MV-4-11 (cell line): ENCODE results near the gene PTOV1.
"Not testable (repeated sequence)": the region's sequence is repeated elsewhere in the genome, so short reads cannot be mapped to it uniquely, and the experiment has no call there.

ENCODE experiments used
- DNase-seq: peaks from one replicate; lab custom pipeline; 2025; lab: John Stamatoyannopoulos, UW

Gene PTOV1

DNA sequence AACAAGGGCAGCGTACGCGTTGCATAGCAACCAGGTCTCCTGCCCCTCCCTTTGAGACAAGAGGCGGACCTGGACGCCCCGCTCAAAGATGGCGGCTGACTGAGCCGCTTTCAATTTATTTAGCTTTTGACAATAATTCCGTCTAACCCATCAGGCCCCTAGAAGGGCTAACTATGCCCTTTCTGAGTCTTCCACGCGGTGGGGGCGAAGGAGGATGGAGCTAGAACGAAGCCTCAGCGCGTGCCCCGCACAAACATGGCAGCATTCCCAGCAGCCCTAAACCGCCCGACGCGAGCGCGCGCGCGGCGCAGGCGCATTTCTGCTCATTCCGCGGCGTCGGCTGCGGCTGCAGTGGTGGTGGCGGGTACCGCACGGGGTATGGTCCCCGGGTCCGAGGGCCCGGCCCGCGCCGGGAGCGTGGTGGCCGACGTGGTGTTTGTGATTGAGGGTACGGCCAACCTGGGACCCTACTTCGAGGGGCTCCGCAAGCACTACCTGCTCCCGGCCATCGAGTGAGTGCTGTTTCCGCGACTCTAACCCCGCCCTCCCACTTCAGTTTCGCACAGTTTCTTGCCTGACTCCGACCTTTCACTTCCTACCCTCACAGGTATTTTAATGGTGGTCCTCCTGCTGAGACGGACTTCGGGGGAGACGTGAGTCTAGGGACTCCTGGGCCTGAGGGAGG lies 32.9 kb upstream of the PTOV1 start, which contains the start of gene MED25:
Gene MED25, plus strand, starts transcription at position 326 of the 685 bp plus-strand sequence. Its CDS starts 53 bp downstream, at position 379.
- DNase-seq, result peak; percentile 90

DNA sequence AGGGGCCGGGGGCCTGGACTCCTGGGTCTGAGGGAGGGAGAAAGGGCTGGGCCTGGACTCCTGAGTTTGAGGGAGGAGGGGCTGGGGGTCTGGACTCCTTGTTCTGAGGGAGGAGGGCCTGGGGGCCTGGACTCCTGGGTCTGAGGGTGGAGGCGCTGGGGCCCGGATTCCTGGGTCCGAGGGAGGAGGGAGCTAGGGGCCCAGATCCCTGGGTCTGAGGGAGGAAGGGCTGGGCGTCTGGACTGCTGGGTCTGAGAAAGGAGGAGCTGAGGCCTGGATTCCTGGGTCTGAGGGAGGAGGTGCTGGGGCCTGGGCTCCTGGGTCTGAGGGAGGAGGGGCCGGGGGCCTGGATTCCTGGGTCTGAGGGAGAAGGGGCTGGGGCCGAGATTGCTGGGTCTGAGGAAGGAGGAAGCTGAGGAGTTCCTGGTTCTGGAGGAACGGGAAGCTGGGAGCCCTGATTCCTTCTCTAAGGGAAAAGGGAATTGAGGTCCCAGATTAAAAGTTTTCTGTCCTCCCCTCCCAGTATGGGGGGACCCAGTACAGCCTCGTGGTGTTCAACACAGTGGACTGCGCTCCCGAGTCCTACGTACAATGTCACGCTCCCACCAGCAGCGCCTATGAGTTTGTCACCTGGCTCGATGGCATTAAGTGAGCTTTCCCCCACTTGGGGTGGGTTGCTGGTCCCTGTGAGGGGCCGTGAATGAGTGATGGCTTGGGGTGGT lies 32.1 kb upstream of the PTOV1 start:
- DNase-seq, result no peak

DNA sequence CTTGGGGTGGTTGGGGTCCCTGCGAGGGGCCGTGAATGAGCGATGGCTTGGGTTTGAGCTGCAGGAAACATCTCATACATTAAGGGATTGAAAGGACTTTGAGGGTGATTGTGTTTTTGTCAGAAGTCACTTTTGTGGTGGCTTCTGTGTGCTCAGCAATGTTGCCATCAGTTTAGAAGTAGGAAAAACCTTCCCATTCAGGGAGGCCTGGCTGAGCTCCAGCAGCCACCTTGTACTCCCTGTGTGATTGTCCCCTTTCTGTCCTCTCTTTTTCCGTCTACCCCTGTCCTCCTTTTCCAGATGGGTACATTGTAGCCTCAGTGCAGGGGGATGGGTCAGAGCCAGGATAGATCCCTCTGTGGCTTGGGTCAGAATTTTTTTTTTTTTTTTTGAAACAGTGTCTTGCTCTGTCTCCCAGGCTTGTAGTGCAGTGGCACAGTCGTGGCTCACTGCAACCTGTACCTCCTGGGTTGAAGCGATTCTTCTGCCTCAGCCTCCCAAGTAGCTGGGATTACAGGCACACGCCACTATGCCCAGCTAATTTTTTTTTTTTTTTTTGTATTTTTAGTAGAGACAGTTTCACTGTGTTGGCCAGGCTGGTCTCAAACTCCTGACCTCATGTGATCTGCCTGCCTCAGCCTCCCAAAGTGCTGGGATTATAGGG lies 31.4 kb upstream of the PTOV1 start:
- not testable (repeated sequence) for DNase-seq

DNA sequence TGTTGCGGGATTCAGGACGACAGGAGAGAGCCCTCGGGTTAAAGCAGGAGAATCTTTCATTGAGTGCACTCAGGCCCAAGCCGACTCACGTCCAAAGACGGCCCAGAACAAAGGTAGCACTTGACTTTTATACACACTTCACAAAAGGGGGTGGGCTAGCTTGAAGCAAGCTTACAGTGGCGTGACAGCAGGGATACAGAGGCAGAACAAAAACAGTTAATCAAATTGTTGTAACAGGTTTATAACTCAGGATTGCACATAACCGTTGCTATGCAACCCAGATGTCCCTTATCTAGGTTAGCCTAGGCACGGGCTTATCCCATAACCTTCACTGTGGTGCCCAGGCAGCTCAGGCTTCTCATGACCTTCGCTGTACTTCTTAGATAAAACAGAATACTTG lies 30.8 kb upstream of the PTOV1 start:
- DNase-seq, result no peak

DNA sequence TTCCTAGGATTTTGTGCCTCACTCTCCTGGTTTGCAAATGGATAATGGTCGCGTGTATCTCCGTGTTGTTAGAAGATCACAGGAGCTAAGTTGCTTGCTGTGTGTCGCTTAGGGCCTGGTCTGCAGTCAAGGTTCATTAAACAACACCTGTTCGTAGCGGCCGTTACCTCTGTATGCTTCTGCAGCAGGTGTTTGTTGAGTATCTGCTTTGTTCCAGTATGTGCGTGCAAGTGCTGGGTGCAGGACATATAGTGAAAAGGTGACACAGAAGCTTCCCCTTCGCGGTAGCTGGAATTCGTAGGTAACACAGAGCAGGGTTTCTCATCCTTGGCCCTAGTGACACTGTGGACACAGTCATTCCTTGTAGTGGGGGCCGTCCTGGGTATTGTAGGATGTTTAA lies 27.5 kb upstream of the PTOV1 start:
- no peak for DNase-seq

DNA sequence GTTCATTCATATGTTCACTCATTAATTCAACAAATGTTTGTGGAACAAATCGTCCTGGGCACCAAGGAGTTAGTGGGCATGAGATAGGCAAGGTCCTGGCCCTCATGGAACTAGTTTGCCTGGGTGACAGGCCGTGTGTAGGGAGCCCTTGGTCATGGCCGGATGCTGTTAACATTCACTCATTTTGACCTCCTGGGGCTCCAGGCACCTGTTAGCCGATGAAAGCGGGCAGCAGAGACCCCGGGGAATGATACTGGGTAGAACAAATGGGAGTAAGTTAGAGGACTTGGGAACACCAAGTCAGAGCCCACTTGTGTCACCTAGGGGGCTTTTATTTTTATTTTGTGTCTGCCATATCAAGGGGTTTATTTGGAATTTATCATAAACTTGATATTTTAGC lies 26.3 kb upstream of the PTOV1 start:
- DNase-seq, result no peak

DNA sequence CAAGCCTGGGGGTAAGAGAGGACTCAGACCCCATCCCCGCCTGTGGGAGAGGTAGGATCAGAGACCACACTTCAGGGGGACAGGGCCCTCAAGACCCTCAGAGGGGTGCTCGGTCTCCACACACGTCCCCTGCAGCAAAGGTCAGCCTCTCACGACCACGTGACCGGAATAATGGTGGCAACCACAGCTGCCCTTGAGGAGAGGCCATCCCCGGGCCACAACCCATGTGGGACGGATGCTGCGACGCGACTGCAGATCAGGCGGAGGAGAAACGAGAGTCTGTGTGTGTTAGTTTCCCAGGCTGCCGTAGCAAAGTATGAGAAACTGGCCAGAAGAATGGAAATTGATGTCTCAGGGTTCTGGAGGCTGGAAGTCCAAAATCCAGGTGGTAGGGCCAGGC lies 23.9 kb upstream of the PTOV1 start:
- DNase-seq, result no peak

DNA sequence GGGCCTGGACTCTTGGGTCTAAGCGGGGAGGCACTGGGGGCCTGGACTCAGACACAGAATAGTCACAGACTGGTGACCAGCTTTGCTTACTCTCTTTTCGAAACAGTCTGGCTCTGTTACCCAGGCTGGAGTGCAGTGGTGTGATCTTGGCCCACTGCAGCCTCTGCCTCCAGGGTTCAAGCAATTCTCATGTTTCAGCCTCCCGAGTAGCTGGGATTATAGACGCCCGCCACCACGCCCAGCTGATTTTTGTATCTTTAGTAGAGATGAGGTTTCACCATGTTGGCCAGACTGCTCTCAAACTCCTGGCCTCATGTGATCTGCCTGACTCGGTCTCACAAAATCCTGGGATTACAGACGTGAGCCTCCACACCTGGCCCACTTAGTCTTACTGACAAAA lies 21.8 kb upstream of the PTOV1 start:
- DNase-seq, result no peak

DNA sequence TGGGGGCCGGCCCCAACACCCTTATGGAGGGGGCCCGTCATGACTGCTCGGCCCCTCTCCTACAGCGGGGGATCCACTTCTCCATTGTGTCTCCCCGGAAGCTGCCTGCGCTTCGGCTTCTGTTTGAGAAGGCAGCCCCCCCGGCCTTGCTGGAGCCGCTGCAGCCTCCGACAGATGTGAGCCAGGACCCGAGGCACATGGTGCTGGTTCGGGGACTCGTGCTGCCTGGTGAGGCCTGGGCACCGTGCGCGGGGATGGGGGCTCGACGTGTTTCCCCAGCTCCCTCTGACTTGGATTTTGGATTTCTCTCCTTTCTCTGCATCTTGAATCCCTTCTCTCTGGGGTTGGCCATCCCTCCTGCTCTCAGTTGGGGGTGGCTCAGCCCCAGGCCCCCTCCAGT lies 21.2 kb upstream of the PTOV1 start:
- DNase-seq, result no peak

DNA sequence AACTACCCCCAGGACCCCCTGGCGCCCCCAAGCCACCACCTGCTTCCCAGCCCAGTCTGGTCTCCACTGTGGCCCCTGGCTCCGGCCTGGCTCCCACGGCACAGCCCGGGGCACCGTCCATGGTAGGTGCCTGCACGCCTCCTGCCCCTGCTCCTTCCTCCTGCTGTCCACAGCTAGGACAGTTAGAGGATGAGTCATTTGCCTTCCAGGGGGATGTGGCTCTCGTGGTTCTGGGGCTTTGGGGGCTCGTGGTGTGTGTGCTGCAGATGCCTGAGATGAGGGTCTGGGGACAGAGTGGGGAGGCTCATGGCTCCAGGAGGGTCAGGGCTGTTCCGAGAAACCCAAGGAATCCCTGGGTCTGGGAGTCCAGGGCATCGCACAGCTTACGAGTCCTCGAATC lies 20.2 kb upstream of the PTOV1 start:
- DNase-seq, result peak; percentile 56

DNA sequence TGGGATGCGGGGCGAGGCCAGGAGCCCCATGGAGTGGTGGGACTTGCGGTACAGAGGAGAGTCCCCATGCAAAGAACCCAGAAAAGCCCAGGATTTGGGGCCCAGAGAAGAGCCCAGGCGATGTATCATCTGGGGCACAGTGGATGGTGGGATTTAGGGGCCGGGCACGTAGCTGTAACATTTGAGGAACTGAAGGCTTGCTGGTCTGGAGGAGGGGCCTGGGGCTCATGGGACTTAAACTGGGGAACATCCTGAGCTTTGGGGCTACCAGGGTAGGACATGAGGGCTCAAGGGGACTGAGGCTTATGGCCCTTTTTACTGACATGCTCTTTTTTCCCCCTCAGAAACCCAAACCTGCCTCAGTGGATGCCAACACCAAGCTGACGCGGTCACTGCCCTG lies 19.4 kb upstream of the PTOV1 start:
- DNase-seq, result peak; percentile 75

DNA sequence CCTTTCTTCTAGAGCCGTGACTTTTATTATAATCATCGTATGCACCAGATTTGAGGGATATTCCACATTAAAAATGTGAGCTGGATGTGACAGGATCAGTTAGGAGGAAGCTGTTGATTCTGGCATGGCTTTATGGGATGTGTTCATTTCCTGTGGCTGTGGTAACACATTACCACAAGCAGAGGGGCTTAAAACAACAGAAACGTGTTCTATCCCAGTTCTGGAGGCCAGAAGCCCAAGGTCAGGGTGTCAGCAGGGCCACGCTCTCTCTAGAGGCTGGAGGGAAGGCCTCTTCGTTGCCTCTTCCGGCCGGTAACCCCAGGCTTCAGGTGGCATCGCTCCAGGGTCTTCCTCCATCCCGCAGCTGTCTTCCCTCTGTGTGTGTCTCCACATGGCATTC lies 18.4 kb upstream of the PTOV1 start:
- DNase-seq, result peak; percentile 95

DNA sequence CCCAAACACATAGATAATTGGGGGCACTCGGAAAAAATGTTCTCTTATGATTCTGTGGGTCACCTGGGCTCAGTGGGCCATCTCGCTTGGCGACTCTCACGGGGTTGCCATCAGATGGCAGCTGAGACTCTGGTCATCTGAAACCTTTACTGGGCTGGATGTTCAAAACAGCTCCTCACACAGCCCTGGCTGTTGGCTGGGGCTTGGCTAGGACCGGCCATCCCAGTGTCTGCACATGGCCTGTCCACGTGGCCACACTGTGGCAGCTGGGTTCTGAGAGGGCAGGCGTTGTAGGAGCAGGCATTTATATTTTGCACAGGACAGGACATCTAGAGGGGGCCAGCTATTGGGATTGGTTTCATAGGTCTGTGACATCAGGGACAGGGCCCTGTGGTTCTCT lies 17.4 kb upstream of the PTOV1 start:
- no peak for DNase-seq

DNA sequence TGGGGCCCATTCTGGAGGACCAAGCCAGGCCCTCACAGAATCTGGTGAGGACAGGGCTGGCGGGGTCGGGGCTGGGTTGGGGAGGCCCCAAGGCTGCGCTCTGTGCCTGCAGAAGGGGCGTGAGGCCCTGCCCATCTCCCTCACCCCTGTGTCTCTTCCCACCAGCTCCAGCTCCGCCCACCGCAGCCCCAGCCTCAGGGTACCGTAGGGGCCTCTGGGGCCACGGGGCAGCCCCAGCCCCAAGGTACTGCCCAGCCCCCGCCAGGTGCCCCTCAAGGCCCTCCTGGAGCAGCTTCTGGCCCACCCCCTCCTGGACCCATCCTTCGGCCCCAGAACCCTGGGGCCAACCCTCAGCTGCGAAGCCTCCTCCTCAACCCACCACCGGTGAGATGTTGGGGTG lies 15.4 kb upstream of the PTOV1 start:
- no peak for DNase-seq

DNA sequence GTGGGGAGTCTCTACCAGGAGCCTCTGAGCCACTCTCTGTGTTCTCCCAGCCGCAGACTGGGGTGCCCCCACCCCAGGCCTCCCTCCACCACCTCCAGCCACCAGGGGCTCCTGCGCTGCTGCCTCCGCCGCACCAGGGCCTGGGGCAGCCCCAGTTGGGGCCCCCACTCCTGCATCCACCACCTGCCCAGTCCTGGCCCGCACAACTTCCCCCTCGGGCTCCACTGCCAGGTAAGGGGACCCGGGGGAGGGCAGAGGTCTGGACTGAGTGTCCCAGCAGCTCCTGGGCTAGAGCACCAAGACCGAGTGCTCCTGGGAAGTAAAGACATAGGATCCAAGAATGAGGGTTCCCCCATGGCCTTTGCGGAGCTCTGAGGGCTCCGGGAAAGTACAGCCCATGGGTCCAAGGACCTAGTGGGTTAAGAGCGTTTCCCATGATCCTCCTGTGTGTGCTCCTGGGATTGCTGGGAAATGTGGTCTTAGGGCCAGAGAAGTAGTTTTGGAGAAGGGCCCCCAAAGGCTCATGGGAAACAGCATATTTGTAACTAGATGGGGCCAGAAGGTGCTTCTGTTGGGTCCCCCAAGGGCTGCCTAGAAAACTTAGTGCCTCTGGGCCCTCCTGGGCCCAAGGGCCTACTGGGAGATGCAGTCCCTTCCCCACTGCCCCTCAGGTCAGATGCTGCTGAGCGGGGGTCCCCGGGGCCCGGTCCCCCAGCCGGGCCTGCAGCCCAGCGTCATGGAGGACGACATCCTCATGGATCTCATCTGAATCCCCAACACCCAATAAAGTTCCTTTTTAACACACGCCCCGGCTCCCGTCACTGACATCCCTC lies 14.6 kb upstream of the PTOV1 start:
- DNase-seq, result no peak

DNA sequence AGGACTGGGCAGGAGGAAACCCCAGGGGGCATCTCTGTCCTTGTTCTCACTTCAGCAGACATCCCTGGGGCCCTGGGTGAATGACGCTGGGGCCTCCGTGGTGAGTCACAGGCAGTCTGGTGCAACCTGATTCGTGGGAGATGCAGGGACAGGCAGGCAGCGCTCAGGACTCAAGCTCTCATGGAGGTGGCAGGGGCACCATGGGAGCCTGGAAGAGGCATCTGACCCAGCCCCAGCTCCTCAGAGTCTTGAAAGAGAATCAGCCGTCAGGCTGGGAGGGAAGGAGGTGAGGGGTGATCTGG lies 14.0 kb upstream of the PTOV1 start:
- peak; percentile 39 for DNase-seq

DNA sequence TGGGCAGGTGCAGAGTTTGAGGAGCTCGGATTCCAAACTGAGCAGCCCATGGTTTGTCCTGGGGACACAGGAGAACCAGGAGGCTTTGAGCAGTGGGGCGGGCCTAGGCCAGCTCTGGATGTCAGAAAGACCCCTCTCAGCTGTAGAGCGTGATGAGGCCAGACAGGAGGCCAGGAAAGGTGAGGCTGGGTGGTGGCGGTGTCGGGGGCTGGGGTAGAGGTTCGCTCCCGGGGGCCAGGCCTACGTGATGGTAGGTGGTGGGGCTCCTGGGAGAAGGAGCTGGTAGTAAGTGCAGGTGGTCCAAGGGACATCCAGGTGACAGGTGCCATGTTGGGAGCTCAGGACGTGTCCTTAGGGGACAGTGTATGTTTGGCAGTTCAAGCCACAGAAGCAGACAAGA lies 13.5 kb upstream of the PTOV1 start:
- DNase-seq, result no peak

DNA sequence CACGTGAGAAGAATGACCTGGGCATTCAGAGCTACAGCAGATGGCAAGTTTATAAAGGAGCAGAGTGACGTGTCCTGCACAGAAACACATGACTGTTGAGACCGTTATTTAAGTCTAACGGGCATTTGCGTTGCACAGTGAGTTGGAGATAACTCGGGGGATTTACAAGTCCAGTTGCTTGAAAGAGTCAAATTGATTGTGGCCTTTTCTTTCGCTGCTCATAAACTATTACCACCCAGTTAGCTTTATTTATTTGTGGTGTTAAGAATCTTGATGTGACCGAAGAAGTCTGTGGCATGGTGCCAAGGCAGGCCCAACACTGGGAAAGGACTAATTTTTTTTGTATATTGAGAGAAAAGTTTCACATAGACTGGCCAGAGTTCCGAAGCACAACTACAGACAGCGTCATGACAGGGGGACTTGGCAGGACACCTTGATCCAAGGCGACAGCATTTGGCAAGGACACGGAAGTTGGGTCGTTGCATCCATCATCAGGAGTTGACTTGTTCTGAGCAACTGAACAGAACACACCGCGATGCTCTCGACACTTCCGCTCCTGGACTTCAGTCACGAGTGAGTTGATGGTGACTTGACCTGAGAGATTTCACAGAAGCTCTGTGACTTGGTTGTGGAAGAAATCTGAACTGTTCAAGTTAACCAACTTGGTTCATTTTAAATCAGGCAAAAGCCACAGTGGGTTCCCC lies 11.9 kb upstream of the PTOV1 start:
- no peak for DNase-seq

DNA sequence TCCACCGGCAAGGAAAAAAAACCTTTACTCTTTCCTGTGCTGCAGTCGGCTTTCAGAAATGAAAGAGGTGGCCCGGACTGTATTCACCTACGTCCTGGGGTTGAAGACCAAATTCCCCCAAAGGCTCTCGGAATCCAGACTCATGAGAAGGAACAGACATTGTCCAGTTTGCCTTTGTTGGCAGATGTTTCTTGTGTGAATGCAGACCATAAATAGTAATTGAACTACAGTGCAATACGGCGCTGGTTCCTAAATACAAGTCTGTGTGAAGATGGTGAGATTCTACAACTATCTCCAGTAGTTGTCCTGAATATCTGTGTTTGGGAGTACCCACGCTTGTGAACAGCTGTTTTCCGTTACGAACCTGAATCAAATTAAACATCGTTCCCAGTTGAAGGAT lies 11.2 kb upstream of the PTOV1 start:
- DNase-seq, result no peak

DNA sequence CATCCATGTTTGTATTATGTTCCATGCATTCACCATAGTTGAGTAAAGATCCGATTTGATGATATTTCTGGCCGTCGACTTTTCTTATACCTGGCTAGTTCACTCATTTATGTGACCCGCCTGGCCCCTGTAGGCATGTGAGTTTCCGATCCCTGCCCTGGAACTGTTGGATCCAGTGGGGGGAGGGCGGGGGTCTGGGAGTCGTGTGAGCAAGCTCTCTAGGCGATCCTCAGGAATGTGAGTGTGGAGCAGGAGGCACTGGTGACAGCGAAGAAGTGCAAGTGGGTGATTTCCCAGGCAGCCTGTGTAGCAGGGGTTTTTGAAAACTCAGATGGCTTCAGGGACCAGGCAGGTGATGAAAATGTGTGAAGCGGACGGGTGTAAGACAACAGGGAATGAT lies 10.6 kb upstream of the PTOV1 start:
- DNase-seq, result no peak

DNA sequence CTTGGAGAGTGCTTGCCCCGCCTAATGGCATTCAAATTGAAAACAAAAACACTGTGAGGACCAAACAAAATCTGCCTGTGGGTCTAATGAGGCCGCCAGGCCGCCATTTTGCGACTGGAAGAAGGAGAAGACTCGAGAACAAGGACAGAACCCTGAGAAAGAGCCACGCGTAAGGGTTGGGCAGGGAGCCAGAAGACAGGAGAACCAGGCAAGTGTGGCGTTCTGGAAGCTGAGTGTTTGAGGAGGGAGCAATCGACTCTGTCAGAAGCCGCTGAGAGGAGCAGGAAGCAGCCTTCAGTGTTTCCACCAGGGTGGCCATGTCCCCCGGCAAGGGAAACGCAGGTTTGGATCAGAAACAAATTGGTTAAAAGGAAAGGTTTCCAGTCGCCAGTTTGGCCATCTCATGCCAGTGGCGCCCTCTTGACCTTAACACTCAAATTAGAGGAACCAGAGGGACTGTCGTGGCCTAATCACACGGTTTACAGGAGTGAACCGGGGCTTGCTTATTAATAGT lies 10.2 kb upstream of the PTOV1 start:
- DNase-seq, result peak; percentile 38

DNA sequence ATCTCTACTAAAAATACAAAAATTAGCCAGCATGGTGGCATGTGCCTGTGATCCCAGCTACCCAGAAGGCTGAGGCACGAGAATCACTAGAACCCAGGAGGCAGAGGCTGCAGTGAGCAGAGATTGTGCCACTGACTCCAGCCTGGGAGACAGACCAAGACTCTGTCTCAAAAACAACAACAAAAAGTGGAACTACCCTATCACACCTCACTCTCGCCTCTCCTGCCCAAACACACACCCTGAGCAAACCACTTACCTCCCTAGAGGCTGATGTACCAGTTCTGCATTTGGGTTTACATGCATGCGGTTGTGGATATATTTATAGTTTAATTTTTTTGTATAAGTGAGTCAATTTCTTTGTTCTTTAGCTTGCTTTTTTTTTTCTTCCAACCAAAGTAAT lies 7.7 kb upstream of the PTOV1 start:
- DNase-seq, result peak; percentile 54
